DOHH2 (cell line): Measurements from ENCODE around the gene TNFRSF9.
"Not testable (repeated sequence)": the region's sequence is repeated elsewhere in the genome, so short reads cannot be mapped to it uniquely, and the experiment has no call there.

Source experiments
- H3F3A ChIP-seq: fragments of 200-600 bp; sonication (generic), shearing (Covaris generic); 2 replicates; pipeline ENCODE4 v1.6.0; 2016; ENCODE audit warnings: antibody characterized with exemption, mild to moderate bottlenecking; ENCODE audit not compliant: control insufficient read depth, insufficient read depth
- H3K27ac ChIP-seq: fragments of 200-600 bp; sonication (generic); 2 replicates; pipeline ENCODE4 v1.5.1; 2014; ENCODE audit warnings: low read depth, mild to moderate bottlenecking, low read length, moderate library complexity
- H3K27me3 ChIP-seq: fragments of 200-600 bp; sonication (generic); 2 replicates; pipeline ENCODE4 v1.6.1; 2014; ENCODE audit warnings: mild to moderate bottlenecking, low read length, mixed read lengths; ENCODE audit not compliant: control insufficient read depth
- H3K36me3 ChIP-seq: fragments of 200-600 bp; sonication (generic); 2 replicates; pipeline ENCODE4 v1.6.1; 2014; ENCODE audit warnings: mild to moderate bottlenecking, low read length, moderate library complexity, mixed read lengths; ENCODE audit not compliant: control insufficient read depth
- H3K4me1 ChIP-seq: fragments of 200-600 bp; sonication (generic); 2 replicates; pipeline ENCODE4 v1.6.1; 2014; ENCODE audit warnings: mild to moderate bottlenecking, low read length, mixed read lengths; ENCODE audit not compliant: control insufficient read depth
- H3K4me2 ChIP-seq: fragments of 200-600 bp; sonication (generic); 2 replicates; pipeline ENCODE4 v1.6.0; 2014; ENCODE audit warnings: mild to moderate bottlenecking, low read length, moderate library complexity
- H3K4me3 ChIP-seq: fragments of 200-600 bp; sonication (generic); 2 replicates; pipeline ENCODE4 v1.5.1; 2014; ENCODE audit warnings: mild to moderate bottlenecking, low read length, mixed read lengths
- H3K79me2 ChIP-seq: fragments of 200-600 bp; sonication (generic); 2 replicates; pipeline ENCODE4 v1.6.1; 2014; ENCODE audit warnings: mild to moderate bottlenecking, low read length, mixed read lengths; ENCODE audit not compliant: control insufficient read depth
- H3K9me2 ChIP-seq: fragments of 200-600 bp; sonication (generic); replicated peaks from 2 replicates; pipeline ENCODE4 v1.6.1; 2014; ENCODE audit warnings: mild to moderate bottlenecking, low read length, mixed read lengths; ENCODE audit not compliant: control insufficient read depth
- H3K9me3 ChIP-seq: fragments of 200-600 bp; sonication (generic); 2 replicates; pipeline ENCODE4 v1.6.1; 2014; ENCODE audit warnings: antibody characterized with exemption, low read length, mixed read lengths; ENCODE audit not compliant: control insufficient read depth, insufficient read depth
- H4K20me1 ChIP-seq: fragments of 200-600 bp; sonication (generic); 2 replicates; pipeline ENCODE4 v1.6.0; 2014; ENCODE audit warnings: low read depth, mild to moderate bottlenecking, antibody characterized with exemption, low read length, moderate library complexity; ENCODE audit not compliant: control insufficient read depth, insufficient read depth
- EZH2phosphoT487 ChIP-seq: fragments of 200-600 bp; sonication (generic); IDR thresholded peaks from 2 replicates; pipeline ENCODE4 v1.6.1; 2017; ENCODE audit warnings: borderline replicate concordance, mild to moderate bottlenecking, antibody characterized with exemption, low read length, moderate library complexity, mixed read lengths
- TF ChIP-seq, protein P1 (sequence below): fragments of 200-600 bp; sonication (generic); IDR thresholded peaks from one replicate; pipeline ENCODE4 v1.5.1; 2014; ENCODE audit warnings: antibody characterized with exemption, mild to moderate bottlenecking, low read depth, low read length; ENCODE audit not compliant: poor library complexity, severe bottlenecking

TNFRSF9 gene

DNA sequence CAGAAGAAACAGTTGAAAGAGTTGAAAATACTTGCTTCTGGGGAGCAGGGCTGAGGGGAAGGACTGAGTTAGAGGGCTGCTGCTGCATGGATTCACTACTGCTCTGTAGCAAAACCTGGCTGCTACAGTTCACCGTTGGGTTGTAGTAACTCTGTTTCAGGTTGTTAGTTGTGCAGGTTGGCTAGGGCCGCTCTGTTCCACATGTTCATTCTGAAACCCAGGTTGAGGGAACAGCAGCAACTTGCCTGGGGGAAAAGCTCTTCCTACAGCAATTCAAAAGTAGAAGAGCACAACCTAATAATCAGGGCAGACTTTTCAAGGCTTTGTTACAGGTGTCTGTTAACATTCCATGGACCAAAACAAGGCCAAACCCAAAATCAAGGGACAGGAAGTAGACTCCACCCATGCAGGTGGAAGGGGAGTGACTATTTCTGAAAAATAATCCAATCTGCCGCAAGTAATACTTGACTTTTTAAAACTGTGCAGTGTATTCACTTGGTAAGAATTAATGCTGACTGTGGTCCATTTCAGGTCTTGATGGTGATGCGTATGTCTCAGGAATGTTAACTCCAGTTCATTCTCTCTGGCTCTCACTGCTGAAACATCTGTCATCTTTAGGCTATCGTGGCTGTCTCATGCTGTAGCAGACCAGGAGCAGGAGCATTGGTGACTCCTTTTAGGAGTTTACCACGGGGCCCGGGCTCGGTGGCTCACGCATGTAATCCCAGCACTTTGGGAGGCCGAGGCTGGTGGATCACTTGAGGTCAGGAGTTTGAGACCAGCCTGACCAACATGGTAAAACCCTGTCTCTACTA, 15.8 kb upstream of the TNFRSF9 start:
- H4K20me1 ChIP-seq: no peaks in the 10 kb centered on the region
- H3K4me1 ChIP-seq: peaks cover 14% of the 10 kb centered on the region
- TF ChIP-seq, protein P1, sequence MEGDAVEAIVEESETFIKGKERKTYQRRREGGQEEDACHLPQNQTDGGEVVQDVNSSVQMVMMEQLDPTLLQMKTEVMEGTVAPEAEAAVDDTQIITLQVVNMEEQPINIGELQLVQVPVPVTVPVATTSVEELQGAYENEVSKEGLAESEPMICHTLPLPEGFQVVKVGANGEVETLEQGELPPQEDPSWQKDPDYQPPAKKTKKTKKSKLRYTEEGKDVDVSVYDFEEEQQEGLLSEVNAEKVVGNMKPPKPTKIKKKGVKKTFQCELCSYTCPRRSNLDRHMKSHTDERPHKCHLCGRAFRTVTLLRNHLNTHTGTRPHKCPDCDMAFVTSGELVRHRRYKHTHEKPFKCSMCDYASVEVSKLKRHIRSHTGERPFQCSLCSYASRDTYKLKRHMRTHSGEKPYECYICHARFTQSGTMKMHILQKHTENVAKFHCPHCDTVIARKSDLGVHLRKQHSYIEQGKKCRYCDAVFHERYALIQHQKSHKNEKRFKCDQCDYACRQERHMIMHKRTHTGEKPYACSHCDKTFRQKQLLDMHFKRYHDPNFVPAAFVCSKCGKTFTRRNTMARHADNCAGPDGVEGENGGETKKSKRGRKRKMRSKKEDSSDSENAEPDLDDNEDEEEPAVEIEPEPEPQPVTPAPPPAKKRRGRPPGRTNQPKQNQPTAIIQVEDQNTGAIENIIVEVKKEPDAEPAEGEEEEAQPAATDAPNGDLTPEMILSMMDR: no peak
- no peak for TF ChIP-seq EZH2phosphoT487
- H3K79me2 ChIP-seq: peaks cover 13% of the 10 kb centered on the region
- no peaks in the 10 kb centered on the region for H3K36me3 ChIP-seq
- no peak overlapping the region for H3K4me2 ChIP-seq
- 0 out of 2 replicates have a peak, but pooled peaks cover 5% of the 10 kb centered on the region for H3F3A ChIP-seq
- no peaks in the 10 kb centered on the region for H3K9me2 ChIP-seq
- H3K27me3 ChIP-seq: no peaks in the 10 kb centered on the region
- H3K4me3 ChIP-seq: no peak overlapping the region
- H3K27ac ChIP-seq: no peak overlapping the region
- H3K9me3 ChIP-seq: no peaks in the 10 kb centered on the region

DNA sequence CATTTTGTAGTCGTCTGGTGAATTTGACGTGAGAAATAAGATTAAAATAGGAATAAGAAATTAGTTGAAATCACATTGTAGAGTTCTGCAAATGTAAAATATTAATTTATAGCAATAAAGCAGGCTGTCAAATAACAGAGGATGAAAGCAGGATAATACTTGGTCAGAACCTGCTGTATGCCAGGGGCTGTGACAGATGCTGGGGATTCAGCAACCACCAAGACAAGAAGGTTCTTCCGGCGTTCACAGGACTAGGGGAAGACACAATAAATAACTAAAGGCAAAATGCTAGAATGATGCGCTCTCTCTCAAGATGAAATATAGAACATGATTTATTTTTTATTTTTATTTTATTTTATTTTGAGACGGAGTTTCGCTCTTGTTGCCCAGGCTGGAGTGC, 14.0 kb upstream of the TNFRSF9 start:
- peak overlapping the region; percentile 78 for H3K4me3 ChIP-seq
- no peaks in the 10 kb centered on the region for H3K36me3 ChIP-seq
- no peaks in the 10 kb centered on the region for H3K9me3 ChIP-seq

DNA sequence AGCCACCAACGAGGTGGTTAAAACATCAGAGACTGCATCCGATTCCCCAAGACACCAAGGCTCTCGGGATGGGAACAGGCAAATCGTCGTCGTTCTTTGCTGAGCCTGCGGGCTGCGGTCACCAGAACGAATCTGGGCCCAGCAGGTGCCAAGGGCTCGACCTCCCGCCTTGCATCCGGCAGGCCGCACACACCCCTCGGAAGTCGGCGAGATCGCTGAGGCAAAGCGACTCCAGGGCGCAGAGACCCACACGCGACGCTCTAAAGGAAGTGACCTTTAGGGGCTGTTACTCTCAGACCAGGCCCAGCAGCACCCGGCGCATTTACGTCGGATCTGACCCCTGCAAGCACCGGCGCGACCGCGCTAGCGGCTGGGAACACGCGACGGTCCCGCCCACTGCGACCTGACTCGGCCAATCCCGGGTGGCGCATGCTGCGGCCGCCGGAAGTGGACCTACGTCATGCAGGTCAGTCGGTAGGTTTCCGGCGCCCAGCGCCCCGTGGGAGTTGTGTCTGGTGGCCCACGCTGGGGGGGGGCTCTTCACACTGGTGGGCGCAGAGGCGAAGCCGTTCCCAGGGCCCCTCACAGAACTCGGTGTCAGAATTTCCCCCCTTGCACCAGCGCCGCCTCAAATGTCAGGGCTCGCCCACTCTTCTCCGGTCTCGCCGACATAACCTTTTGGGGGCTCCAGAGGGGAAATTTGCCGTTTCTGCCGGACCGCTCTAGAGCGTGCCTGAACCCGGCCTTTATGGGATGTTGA, 13.4 kb upstream of the TNFRSF9 start:
- Histone ChIP-seq H3K4me2 (peak overlapping the region; percentile 85), H3K27me3 (peaks cover 4% of the 10 kb centered on the region; the same call in 1 of the 2 replicates), H4K20me1 (no peaks in the 10 kb centered on the region), H3K4me1 (peaks cover 7% of the 10 kb centered on the region), H3K9me2 (no peaks in the 10 kb centered on the region), H3K27ac (peak overlapping the region; percentile 58), H3K36me3 (no peaks in the 10 kb centered on the region), H3F3A (0 out of 2 replicates have a peak, but pooled peaks cover 5% of the 10 kb centered on the region), H3K9me3 (no peaks in the 10 kb centered on the region), H3K4me3 (peak overlapping the region; percentile 78), H3K79me2 (no peaks in the 10 kb centered on the region)
- no peak for TF ChIP-seq EZH2phosphoT487
- TF ChIP-seq, protein P1: no peak

More for the DNA sequence above, 14.0 kb upstream of the TNFRSF9 start:
- Histone ChIP-seq H3K79me2 (no peaks in the 10 kb centered on the region), H3K9me2 (no peaks in the 10 kb centered on the region), H3F3A (0 out of 2 replicates have a peak, but pooled peaks cover 5% of the 10 kb centered on the region), H3K4me2 (peak overlapping the region; percentile 85), H3K27me3 (peaks cover 3% of the 10 kb centered on the region; the same call in 1 of the 2 replicates), H4K20me1 (no peaks in the 10 kb centered on the region), H3K27ac (peak overlapping the region; percentile 58), H3K4me1 (peaks cover 7% of the 10 kb centered on the region)
- no peak for TF ChIP-seq EZH2phosphoT487
- TF ChIP-seq, protein P1: no peak

DNA sequence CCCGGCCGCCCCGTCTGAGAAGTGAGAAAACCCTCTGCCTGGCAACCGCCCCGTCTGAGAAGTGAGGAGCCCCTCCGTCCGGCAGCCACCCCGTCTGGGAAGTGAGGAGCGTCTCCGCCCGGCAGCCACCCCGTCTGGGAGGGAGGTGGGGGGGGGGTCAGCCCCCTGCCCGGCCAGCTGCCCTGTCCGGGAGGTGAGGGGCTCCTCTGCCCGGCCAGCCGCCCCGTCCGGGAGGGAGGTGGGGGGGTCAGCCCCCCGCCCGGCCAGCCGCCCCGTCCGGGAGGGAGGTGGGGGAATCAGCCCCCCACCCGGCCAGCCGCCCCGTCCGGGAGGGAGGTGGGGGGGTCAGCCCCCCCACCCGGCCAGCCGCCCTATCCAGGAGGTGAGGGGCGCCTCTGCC, 12.2 kb upstream of the TNFRSF9 start:
- not testable (repeated sequence) for H3K9me2 ChIP-seq, H3K4me2 ChIP-seq, H3K27me3 ChIP-seq, H3K27ac ChIP-seq, H3K36me3 ChIP-seq, H4K20me1 ChIP-seq, H3F3A ChIP-seq, H3K9me3 ChIP-seq, H3K79me2 ChIP-seq, H3K4me1 ChIP-seq, H3K4me3 ChIP-seq
